RWPE2 (cell line): ENCODE measurements around the gene PTRH2.
A peak's percentile ranks its signal among the peaks of the same experiment; 100 is the strongest.

Experiments used
- ATAC-seq: fragments of 200-7000 bp; cut with Tn5 transposase; 3 replicates; pipeline ENCODE4 v1.9.1; 2021; ENCODE audit warnings: low read depth
- DNase-seq: peaks from one replicate; pipeline ENCODE4 v3.0.0-alpha.2; 2020; ENCODE audit warnings: low spot score
- H3K27ac ChIP-seq: fragments of 450-650 bp; 2 replicates; pipeline ENCODE4 v1.5.1; 2017; ENCODE audit warnings: mild to moderate bottlenecking; ENCODE audit not compliant: poor library complexity, severe bottlenecking
- H3K27me3 ChIP-seq: fragments of 250-450 bp; sonication (Bioruptor Pico); 2 replicates; pipeline ENCODE4 v1.5.1; 2021; ENCODE audit warnings: mild to moderate bottlenecking, moderate library complexity; ENCODE audit not compliant: insufficient read depth, poor library complexity, severe bottlenecking
- H3K36me3 ChIP-seq: fragments of 250-450 bp; sonication (Bioruptor Pico); 2 replicates; pipeline ENCODE4 v1.5.1; 2020; ENCODE audit warnings: low read depth, mild to moderate bottlenecking, moderate library complexity
- H3K4me1 ChIP-seq: fragments of 250-450 bp; sonication (Bioruptor Pico); 2 replicates; pipeline ENCODE4 v1.5.1; 2021; ENCODE audit warnings: mild to moderate bottlenecking, moderate library complexity; ENCODE audit not compliant: insufficient read depth, poor library complexity, severe bottlenecking
- H3K4me3 ChIP-seq: fragments of 250-450 bp; sonication (Bioruptor Pico); 2 replicates; pipeline ENCODE4 v1.5.1; 2021; ENCODE audit warnings: mild to moderate bottlenecking, moderate library complexity; ENCODE audit not compliant: severe bottlenecking
- H3K9me3 ChIP-seq: fragments of 250-450 bp; sonication (Bioruptor Pico); 2 replicates; pipeline ENCODE4 v1.5.1; 2021; ENCODE audit warnings: mild to moderate bottlenecking, moderate library complexity; ENCODE audit not compliant: severe bottlenecking
- CTCF ChIP-seq: fragments of 450-650 bp; IDR thresholded peaks from one replicate; pipeline ENCODE4 v1.5.1; 2017; ENCODE audit warnings: mild to moderate bottlenecking, moderate library complexity; ENCODE audit not compliant: poor library complexity, severe bottlenecking

PTRH2 gene

GRCh38 chr17:59712862-59713261 lies 5.6 kb upstream of the PTRH2 start:
- Histone ChIP-seq H3K4me1 (peaks cover 12% of the 10 kb centered on the region), H3K4me3 (no peak overlapping the region), H3K27ac (no peak overlapping the region), H3K27me3 (no peaks in the 10 kb centered on the region), H3K9me3 (no peaks in the 10 kb centered on the region), H3K36me3 (peaks cover 3% of the 10 kb centered on the region)
- no peak for ATAC-seq
- no peak for DNase-seq
- TF ChIP-seq CTCF, result no peak

- ATAC-seq (no peak), DNase-seq (no peak)
- Histone ChIP-seq H3K27ac (no peak overlapping the region), H3K4me3 (no peak overlapping the region), H3K36me3 (peaks cover 3% of the 10 kb centered on the region), H3K9me3 (no peaks in the 10 kb centered on the region), H3K4me1 (peaks cover 12% of the 10 kb centered on the region), H3K27me3 (no peaks in the 10 kb centered on the region)
- no peak for TF ChIP-seq CTCF
These were observed 4.7 kb upstream of the PTRH2 start for GRCh38 chr17:59711936-59712335.

GRCh38 chr17:59707971-59708430 lies 771 bp upstream of the PTRH2 start:
- Histone ChIP-seq H3K27me3 (no peaks in the 10 kb centered on the region), H3K36me3 (peaks cover 29% of the 10 kb centered on the region), H3K4me1 (peaks cover 15% of the 10 kb centered on the region), H3K27ac (peak overlapping the region; percentile 71), H3K9me3 (no peaks in the 10 kb centered on the region), H3K4me3 (peak overlapping the region; percentile 51)
- ATAC-seq (peak; percentile 7; the same call in 2 of the 3 replicates), DNase-seq (no peak)
- no peak for TF ChIP-seq CTCF

GRCh38 chr17:59702304-59702703 lies 4.9 kb downstream of the PTRH2 start:
- peaks cover 3% of the 10 kb centered on the region for H3K4me1 ChIP-seq
- H3K4me3 ChIP-seq, result no peak overlapping the region
- TF ChIP-seq CTCF, result no peak
- ATAC-seq (no peak), DNase-seq (no peak)
- H3K27ac ChIP-seq, result no peak overlapping the region
- H3K9me3 ChIP-seq, result no peaks in the 10 kb centered on the region
- H3K36me3 ChIP-seq, result peaks cover 81% of the 10 kb centered on the region
- H3K27me3 ChIP-seq, result no peaks in the 10 kb centered on the region

GRCh38 chr17:59699786-59700185 lies 7.4 kb downstream of the PTRH2 start:
- Histone ChIP-seq H3K36me3 (peaks cover 98% of the 10 kb centered on the region), H3K4me3 (no peak overlapping the region), H3K27ac (no peak overlapping the region), H3K27me3 (no peaks in the 10 kb centered on the region), H3K9me3 (no peaks in the 10 kb centered on the region), H3K4me1 (no peaks in the 10 kb centered on the region)
- no peak for TF ChIP-seq CTCF
- DNase-seq, result no peak
- no peak for ATAC-seq
